IMR-90 (cell line): ENCODE results near the gene HCK.

Source experiments
- CEBPB ChIP-seq: IDR thresholded peaks from 2 replicates; pipeline ENCODE4 v1.6.1; 2012; ENCODE audit warnings: low read depth, low read length, improper control_type of control experiment
- FOS ChIP-seq: fragments of 150-350 bp; IDR thresholded peaks from 2 replicates; pipeline ENCODE4 v1.6.1; 2016; ENCODE audit warnings: low read depth, low read length
- MAFK ChIP-seq: IDR thresholded peaks from 2 replicates; pipeline ENCODE4 v1.6.1; 2012; ENCODE audit warnings: low read depth, low read length, improper control_type of control experiment
- MAZ ChIP-seq: IDR thresholded peaks from 2 replicates; pipeline ENCODE4 v1.6.1; 2012; ENCODE audit warnings: low read depth, mild to moderate bottlenecking, low read length, improper control_type of control experiment, moderate library complexity, borderline replicate concordance
- MXI1 ChIP-seq: IDR thresholded peaks from 2 replicates; pipeline ENCODE4 v1.6.1; 2012; ENCODE audit warnings: low read depth, mild to moderate bottlenecking, low read length, moderate library complexity, borderline replicate concordance
- NFE2L2 ChIP-seq: fragments of 150-350 bp; IDR thresholded peaks from 2 replicates; pipeline ENCODE4 v1.6.1; 2016; ENCODE audit warnings: low read depth, mild to moderate bottlenecking, low read length
- POLR2A ChIP-seq: IDR thresholded peaks from 2 replicates; pipeline ENCODE4 v1.6.1; 2012; ENCODE audit warnings: mild to moderate bottlenecking, low read depth, low read length
- RAD21 ChIP-seq: IDR thresholded peaks from 2 replicates; pipeline ENCODE4 v1.6.1; 2012; ENCODE audit warnings: low read length, improper control_type of control experiment
- RFX5 ChIP-seq: IDR thresholded peaks from 2 replicates; pipeline ENCODE4 v1.8.0; 2012; ENCODE audit warnings: low read depth, mild to moderate bottlenecking, low read length, moderate library complexity
- SMC3 ChIP-seq: fragments of 150-350 bp; IDR thresholded peaks from 2 replicates; pipeline ENCODE4 v1.6.1; 2016; ENCODE audit warnings: low read depth, mild to moderate bottlenecking, antibody characterized with exemption, low read length, moderate library complexity
- TF ChIP-seq, protein P1 (sequence below): conservative IDR thresholded peaks from 2 replicates; pipeline ENCODE4 v1.5.1; 2012; ENCODE audit warnings: mild to moderate bottlenecking, low read depth, low read length, improper control_type of control experiment
- TF ChIP-seq, protein P2 (sequence below): fragments of 150-350 bp; IDR thresholded peaks from 2 replicates; pipeline ENCODE4 v1.6.1; 2017; ENCODE audit warnings: mild to moderate bottlenecking, antibody characterized with exemption, low read length, low read depth
- TF ChIP-seq, protein P3 (sequence below): fragments of 150-350 bp; IDR thresholded peaks from 2 replicates; pipeline ENCODE4 v1.6.1; 2016; ENCODE audit warnings: low read depth, mild to moderate bottlenecking, low read length, moderate library complexity, borderline replicate concordance

DNA sequence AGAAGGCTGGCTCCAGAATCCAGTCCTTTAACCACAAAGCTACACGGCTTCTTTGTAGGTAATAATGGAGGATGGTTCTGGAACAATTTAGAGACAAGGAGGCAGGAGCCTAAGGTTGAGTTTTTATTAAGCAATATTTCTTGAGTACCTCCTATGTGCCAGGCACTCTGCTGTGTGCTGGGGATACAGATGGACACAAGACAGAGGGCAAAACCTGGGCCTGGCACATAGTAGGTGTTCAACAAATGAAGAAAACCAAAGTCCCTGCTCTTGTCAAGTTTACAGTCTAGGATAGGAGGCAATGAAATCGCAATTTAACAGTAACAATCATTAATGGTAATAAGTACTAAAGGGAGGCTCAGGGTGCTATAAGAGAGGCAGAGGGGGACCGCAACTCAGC lies 24.4 kb upstream of the HCK start:
- TF ChIP-seq, protein P1, sequence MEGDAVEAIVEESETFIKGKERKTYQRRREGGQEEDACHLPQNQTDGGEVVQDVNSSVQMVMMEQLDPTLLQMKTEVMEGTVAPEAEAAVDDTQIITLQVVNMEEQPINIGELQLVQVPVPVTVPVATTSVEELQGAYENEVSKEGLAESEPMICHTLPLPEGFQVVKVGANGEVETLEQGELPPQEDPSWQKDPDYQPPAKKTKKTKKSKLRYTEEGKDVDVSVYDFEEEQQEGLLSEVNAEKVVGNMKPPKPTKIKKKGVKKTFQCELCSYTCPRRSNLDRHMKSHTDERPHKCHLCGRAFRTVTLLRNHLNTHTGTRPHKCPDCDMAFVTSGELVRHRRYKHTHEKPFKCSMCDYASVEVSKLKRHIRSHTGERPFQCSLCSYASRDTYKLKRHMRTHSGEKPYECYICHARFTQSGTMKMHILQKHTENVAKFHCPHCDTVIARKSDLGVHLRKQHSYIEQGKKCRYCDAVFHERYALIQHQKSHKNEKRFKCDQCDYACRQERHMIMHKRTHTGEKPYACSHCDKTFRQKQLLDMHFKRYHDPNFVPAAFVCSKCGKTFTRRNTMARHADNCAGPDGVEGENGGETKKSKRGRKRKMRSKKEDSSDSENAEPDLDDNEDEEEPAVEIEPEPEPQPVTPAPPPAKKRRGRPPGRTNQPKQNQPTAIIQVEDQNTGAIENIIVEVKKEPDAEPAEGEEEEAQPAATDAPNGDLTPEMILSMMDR = no peak
- TF ChIP-seq NFE2L2 (no peak), POLR2A (no peak), RAD21 (no peak), FOS (no peak), SMC3 (no peak), RFX5 (no peak), MAZ (no peak), CEBPB (no peak), MXI1 (no peak), MAFK (no peak)
- TF ChIP-seq, protein P2, sequence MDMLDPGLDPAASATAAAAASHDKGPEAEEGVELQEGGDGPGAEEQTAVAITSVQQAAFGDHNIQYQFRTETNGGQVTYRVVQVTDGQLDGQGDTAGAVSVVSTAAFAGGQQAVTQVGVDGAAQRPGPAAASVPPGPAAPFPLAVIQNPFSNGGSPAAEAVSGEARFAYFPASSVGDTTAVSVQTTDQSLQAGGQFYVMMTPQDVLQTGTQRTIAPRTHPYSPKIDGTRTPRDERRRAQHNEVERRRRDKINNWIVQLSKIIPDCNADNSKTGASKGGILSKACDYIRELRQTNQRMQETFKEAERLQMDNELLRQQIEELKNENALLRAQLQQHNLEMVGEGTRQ = no peak
- TF ChIP-seq, protein P3, sequence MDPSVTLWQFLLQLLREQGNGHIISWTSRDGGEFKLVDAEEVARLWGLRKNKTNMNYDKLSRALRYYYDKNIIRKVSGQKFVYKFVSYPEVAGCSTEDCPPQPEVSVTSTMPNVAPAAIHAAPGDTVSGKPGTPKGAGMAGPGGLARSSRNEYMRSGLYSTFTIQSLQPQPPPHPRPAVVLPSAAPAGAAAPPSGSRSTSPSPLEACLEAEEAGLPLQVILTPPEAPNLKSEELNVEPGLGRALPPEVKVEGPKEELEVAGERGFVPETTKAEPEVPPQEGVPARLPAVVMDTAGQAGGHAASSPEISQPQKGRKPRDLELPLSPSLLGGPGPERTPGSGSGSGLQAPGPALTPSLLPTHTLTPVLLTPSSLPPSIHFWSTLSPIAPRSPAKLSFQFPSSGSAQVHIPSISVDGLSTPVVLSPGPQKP = no peak
